GM10266 (cell line): Measurements from ENCODE around the gene MCFD2.

Source experiments
- DNase-seq: peaks from one replicate; pipeline ENCODE4 v3.0.0; 2012; ENCODE audit errors: extremely low spot score
- TF ChIP-seq, protein P1 (sequence below): IDR thresholded peaks from 2 replicates; pipeline ENCODE4 v1.5.1; 2012; ENCODE audit warnings: mild to moderate bottlenecking, low read depth; ENCODE audit not compliant: control insufficient read depth, insufficient read depth; ENCODE audit errors: missing control alignments

The MCFD2 gene

DNA sequence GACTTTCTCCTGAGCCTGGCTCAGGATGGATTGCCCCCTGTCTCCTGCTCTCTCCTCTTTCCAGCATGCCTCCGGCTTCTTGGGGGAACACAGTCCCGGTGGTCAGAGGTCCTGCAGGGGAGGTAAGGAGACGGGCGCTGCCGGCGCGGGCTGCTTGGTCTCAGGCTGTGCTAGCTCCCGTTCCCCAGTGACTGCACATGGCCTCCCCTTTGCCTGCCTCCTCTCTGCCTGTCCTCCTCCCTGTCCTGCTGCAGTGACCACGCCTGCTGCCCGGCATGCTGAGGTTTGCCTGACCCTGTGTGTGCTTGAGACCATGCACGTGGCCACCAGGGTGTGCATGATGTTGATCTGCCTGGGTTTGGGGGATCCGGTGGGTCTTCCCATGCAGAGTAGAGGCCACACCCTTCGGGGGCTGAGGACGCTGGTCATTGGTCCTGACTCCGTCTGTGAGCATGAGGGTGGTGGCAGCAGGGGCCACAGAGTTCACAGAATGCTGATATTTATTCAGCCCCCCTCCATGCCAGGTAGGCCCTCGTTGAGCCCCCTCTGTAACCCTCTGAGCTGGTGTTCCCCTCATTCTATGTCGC lies 42.9 kb upstream of the MCFD2 start:
- TF ChIP-seq, protein P1, sequence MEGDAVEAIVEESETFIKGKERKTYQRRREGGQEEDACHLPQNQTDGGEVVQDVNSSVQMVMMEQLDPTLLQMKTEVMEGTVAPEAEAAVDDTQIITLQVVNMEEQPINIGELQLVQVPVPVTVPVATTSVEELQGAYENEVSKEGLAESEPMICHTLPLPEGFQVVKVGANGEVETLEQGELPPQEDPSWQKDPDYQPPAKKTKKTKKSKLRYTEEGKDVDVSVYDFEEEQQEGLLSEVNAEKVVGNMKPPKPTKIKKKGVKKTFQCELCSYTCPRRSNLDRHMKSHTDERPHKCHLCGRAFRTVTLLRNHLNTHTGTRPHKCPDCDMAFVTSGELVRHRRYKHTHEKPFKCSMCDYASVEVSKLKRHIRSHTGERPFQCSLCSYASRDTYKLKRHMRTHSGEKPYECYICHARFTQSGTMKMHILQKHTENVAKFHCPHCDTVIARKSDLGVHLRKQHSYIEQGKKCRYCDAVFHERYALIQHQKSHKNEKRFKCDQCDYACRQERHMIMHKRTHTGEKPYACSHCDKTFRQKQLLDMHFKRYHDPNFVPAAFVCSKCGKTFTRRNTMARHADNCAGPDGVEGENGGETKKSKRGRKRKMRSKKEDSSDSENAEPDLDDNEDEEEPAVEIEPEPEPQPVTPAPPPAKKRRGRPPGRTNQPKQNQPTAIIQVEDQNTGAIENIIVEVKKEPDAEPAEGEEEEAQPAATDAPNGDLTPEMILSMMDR = no peak
- no peak for DNase-seq

DNA sequence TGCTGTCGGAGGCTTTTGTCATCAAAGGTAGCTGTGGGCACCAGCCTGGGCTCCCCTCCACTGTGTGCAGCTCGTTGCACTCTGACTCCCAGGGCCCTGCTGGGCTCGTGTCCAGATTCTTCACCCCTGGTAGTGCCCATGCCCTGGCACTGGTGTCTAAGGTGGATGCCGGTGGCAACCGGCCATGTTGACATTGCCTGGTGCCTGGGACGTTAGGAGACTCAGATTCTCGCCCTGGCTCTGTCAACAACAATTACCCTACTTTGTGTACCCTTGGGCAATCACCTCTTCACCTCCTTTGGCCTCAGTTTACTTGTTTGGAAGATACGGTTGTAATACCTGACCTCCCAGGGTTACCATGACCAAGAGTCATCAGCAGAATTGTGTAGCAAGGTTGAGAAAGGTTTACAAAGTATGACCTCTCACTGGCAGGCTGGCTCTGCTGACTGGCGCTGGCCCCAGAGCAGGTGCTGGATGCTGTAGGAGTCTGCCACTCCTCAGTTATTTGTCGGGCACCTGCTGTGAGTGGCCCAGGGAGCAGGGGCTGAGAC lies 41.5 kb upstream of the MCFD2 start:
- TF ChIP-seq, protein P1 = no peak

DNA sequence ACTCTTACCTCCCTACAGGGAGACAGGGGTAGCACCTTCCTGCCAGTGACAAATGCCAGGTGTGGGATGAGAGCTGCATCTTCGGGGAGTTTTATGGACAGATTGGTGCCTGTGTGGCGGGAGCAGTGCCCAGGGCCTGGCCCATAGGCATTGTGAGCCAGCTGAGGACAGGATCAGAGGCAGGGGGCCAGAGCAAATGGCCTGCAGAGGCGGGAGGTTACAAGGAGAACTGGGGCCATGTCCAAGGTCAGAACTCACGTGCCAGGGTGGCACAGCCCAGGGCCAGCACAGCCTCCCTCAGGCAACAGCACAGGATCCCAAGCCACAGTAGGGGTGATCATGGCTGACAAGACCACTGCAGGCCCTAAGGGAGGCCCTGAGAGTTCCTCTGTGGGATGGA lies 40.2 kb upstream of the MCFD2 start:
- DNase-seq = no peak
- TF ChIP-seq, protein P1 = no peak

More for the DNA sequence above, 41.5 kb upstream of the MCFD2 start:
- no peak for DNase-seq

DNA sequence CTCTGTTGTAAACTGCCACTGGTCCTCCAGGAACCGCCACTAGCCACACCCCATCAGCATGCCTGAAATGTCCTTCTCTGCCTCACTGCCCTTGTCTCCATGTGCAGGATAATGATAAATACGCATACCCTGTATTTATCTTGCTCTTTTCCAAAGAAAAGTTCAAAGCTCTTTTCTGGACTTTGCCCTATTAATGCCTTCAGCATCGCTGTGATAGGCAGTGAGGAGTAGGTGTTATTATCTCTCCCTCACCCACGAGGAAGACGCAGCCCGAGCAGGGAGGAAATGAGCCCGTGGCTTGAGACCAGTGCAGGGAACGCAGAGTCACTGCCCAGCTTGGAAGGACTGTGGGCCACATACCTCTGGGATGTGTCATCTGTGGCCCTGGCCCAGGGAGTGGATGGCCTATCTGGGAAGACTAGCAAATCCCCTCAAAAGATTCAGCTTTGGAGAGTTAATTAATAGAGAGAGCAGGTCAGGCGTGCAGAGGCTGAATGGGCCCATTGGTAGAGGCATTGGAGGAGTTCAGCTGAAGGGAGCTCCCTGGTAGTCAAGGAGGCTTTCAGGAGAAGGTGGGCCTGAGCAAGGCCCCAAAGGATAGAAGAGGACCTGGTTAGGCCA lies 39.5 kb upstream of the MCFD2 start:
- DNase-seq = no peak
- TF ChIP-seq, protein P1 = no peak

DNA sequence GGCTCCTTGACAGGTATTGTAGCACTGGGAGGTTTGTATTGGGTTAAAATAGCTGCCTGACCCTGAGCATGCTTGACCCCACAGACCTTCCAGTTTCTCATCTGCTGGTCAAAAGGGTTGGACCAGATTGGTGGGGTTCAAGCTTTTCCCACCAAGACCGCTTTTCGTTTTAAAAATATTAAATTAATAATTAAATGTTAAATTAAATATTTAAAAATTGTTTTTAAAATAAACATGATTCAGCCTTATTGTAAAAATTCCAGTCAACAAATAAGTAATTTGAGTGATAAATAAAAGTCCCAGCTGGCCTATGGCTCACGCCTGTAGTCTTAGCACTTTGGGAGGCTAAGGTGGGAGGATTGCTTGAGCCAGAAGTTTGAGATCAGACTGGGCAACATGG lies 36.6 kb upstream of the MCFD2 start:
- TF ChIP-seq, protein P1 = no peak
- DNase-seq = no peak

DNA sequence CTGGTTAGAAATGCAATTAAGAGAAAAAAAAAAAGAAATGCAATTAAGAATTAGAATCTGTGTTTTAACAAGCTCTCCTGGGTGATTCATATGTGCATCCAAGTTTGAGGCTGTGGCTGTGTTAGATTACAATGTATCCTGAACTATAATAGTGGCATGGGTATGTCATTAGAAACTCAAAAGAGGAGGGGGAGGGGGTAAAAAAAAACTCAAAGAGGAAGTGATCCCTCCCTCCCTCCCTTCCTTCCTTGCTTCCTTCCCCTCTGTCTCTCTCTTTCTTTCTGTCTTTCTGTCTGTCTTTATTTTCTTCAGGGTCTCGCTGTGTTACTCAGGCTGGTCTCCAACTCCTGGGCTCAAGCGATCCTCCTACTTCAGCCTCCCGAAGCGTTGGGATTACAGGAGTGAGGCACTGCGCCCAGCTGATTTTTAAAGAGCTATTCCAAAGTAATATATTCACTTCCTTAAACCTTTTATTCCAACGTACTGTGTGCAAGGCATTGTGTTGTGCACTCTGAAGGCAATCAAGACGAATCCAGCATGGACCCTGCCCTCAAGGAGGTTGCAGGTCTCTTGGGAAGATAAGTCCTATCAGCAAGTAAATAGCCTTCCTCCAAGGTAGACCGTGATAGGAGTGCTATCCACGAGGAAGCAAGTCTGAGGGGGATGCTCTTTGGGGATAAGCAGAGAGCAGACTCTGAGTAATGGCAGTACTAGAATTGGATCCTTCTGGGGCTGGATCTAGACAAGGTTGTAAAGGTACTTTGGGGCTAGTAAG lies 35.9 kb upstream of the MCFD2 start:
- DNase-seq = no peak
- TF ChIP-seq, protein P1 = no peak

DNA sequence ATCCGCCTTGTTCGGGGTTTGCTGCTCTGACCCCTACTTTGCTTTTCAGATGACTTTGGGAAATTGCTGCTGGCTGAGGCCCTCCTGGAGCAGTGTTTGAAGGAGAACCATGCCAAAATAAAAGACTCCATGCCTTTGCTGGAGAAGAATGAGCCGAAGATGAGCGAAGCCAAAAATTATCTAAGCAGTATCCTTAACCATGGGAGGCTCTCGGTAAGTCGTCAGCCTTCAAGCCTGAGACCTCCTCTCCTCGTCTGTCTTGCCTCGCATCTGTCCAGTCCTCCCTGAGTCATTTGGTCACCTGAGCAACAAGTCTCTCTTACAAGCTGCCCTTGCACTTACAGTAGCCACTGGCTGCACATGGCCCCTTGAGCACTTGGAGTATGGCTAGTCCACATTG lies 34.7 kb upstream of the MCFD2 start:
- DNase-seq = no peak
- TF ChIP-seq, protein P1 = no peak
